HFF-Myc (cell line): ENCODE data around the gene ARHGAP44.

Source experiments
- DNase-seq: peaks from one replicate; pipeline ENCODE4 v3.0.0-alpha.2; 2011; ENCODE audit warnings: low read depth; ENCODE audit errors: extremely low read depth
- H3K4me3 ChIP-seq: replicated peaks from 2 replicates; pipeline ENCODE4 v1.5.1; 2011; ENCODE audit warnings: low read depth, mild to moderate bottlenecking, control low read depth, low read length
- TF ChIP-seq, protein P1 (sequence below): IDR thresholded peaks from 2 replicates; pipeline ENCODE4 v1.5.1; 2012; ENCODE audit warnings: mild to moderate bottlenecking, low read depth, low read length, control low read depth; ENCODE audit errors: missing control alignments

ARHGAP44 gene

DNA sequence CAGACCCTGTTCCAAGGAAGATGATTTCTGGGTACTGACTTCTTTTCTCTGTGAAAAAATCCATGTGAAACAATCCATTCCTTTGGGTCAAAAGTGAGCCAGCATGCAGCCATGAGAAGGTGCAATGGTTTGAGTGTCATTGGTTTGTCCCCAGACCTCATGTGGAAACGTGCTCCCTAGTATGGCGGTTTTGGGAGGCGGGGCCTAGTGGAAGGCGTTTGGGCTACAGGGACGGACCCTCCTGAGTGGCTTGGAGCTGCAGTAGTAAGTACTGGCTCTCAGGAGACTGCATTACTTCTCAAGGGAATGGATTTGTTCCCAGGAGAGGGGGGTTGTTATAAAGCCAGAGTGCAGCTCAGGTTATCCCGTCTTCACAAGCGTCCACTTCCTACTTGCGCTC is 209.2 kb downstream of the ARHGAP44 start:
- no peak for DNase-seq
- H3K4me3 ChIP-seq, result no peak overlapping the region
- TF ChIP-seq, protein P1, sequence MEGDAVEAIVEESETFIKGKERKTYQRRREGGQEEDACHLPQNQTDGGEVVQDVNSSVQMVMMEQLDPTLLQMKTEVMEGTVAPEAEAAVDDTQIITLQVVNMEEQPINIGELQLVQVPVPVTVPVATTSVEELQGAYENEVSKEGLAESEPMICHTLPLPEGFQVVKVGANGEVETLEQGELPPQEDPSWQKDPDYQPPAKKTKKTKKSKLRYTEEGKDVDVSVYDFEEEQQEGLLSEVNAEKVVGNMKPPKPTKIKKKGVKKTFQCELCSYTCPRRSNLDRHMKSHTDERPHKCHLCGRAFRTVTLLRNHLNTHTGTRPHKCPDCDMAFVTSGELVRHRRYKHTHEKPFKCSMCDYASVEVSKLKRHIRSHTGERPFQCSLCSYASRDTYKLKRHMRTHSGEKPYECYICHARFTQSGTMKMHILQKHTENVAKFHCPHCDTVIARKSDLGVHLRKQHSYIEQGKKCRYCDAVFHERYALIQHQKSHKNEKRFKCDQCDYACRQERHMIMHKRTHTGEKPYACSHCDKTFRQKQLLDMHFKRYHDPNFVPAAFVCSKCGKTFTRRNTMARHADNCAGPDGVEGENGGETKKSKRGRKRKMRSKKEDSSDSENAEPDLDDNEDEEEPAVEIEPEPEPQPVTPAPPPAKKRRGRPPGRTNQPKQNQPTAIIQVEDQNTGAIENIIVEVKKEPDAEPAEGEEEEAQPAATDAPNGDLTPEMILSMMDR, result no peak

DNA sequence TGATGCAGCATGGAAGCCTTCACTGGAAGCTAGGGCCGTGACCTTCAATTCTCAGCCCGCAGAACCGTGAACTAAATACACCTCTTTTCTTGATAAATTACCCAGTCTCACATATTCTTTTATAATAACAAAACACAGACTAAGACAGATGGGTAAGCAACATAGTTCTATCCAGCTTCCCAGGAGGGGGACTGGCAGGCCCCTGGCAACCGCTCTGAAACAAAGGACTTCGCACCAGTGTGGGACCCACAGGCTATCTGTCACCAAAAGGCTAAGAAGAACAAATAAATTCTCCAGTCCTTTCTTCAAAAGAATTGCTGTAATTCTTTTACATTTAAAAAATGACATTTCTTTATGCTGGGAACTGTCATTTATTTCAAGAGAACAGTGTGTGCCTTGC is 209.6 kb downstream of the ARHGAP44 start:
- H3K4me3 ChIP-seq, result no peak overlapping the region
- TF ChIP-seq, protein P1, result no peak
- DNase-seq, result no peak

DNA sequence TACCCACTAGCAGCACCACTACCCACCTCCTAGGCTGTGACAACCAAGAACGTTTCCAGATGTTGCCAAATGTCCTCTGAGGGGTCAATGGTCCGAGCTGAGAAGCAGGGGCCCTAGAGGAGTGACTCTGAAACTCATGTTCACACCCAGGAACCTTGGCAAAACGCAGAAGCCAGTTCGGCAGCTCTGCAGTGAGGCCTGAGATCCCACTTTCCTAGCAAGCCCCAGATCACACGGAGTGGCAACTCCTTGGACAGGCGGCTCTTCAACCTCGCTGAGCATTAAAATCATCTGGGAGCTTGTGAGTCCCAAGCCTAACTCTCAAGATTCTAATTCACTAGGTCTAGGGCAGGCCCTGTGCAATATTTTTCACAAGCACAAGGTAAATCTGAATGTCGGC is 211.3 kb downstream of the ARHGAP44 start:
- no peak for DNase-seq
- H3K4me3 ChIP-seq, result no peak overlapping the region
- TF ChIP-seq, protein P1, result no peak

DNA sequence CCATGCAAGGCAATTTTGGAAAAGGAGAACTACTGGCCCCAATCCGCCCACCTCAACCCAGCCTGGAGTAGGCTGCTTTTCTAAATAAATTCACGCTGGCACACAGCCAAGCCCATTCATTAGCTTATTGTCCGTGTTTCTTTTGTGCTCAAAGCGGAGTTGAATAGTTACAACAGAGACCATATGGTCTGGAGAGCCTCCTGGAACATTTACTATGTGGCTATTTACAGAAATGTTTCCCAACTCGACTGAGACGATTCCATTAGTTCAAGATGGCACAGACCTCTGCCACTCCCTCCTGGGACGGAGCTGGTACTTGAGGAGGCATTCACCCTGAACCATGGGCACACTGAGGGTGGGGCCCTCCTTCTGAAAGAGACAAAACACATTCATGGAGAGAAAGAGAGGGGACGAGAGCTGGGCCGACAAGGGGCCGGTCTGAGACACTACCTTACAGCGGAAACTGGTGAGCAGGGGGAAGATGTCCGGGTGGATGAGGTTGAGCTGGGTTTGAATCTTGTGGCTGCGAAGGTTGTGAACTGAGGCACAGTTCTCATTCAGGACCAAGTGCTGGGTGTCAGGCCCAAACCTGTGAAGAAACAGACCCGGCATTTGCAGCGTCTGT is 212.8 kb downstream of the ARHGAP44 start:
- TF ChIP-seq, protein P1, result no peak
- no peak for DNase-seq
- H3K4me3 ChIP-seq, result no peak overlapping the region

DNA sequence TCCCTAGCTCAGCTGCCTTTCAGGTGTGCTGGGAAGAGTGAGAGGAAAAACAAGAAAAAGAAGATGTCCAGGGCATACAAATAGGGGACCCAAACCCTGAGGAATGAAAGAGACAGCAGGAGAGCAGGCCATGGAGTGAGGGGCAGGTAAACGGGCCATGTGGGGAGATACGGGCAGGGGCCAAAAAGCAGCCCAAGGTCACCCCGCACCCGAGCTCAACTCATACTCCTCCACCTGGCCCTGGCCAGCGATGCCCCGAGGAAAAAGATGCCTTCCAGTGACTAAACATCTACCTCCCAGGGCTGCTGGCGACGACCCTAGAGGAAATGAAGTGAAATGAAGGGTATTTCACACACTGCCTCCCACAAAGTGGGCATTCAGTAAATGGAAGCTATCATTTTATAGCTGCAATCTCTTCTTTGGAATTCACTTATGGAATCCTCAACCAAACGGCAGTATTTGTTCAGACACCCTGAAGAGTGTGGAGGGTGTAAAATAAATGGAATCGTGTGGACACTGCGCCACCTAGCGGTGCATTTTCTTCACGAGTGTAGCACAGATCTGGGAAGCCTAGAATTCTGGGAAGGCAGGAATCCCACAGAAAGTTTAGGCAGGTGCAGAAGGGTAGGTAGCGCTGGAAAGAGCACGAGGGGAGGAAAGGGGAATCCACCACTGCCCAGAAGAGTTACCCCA is 213.6 kb downstream of the ARHGAP44 start:
- TF ChIP-seq, protein P1, result peak; percentile 83
- no peak overlapping the region for H3K4me3 ChIP-seq
- DNase-seq, result peak; percentile 59

DNA sequence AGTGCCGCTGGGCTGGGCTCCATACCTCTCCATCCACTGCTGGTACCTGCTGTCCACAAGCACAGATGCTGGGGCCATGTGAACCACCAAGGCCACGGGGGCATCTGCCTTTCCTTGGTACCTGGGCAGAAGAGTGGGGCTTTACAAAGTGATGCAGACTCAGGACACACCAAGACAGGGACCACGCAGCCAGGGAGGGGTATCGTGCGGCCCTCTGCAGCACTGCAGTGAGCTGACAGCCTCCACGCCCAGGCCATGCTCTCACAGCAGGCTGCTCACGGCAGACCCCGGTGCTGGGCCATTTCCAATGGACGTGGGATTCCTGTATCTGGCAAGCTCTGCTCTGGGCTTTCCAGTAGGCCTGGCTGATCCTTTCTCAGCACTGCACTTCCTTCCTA is 214.2 kb downstream of the ARHGAP44 start:
- no peak overlapping the region for H3K4me3 ChIP-seq
- TF ChIP-seq, protein P1, result no peak
- DNase-seq, result no peak
